GM19455 (cell line): ENCODE measurements around the gene NANP.
"Not testable (repeated sequence)": the region's sequence is repeated elsewhere in the genome, so short reads cannot be mapped to it uniquely, and the experiment has no call there.

ENCODE experiments used
- ATAC-seq: cut with Tn5 transposase; IDR thresholded peaks from one replicate; pipeline ENCODE4 v1.9.1; 2021; ENCODE audit not compliant: unreplicated experiment

Gene NANP

GRCh38 chr20:25606094-25606695, 17.6 kb downstream of the NANP start:
- ATAC-seq: no peak

GRCh38 chr20:25605148-25605547, 18.7 kb downstream of the NANP start:
- no peak for ATAC-seq

- ATAC-seq: no peak
These were observed 19.2 kb downstream of the NANP start for GRCh38 chr20:25604611-25605010.

- ATAC-seq: not testable (repeated sequence)
These were observed 20.9 kb downstream of the NANP start for GRCh38 chr20:25602914-25603309.

GRCh38 chr20:25602191-25602913, 21.5 kb downstream of the NANP start:
- not testable (repeated sequence) for ATAC-seq

- ATAC-seq: no peak
These were observed 22.2 kb downstream of the NANP start for GRCh38 chr20:25601659-25602058.

- no peak for ATAC-seq
These were observed 23.2 kb downstream of the NANP start for GRCh38 chr20:25600632-25601031.

GRCh38 chr20:25592135-25592852, 31.5 kb downstream of the NANP start:
- no peak for ATAC-seq

GRCh38 chr20:25590778-25591177, 33.0 kb downstream of the NANP start:
- ATAC-seq: not testable (repeated sequence)

GRCh38 chr20:25588491-25588890, 35.3 kb downstream of the NANP start:
- ATAC-seq: no peak

- ATAC-seq: no peak
These were observed 36.3 kb downstream of the NANP start for GRCh38 chr20:25587536-25587935.

GRCh38 chr20:25586877-25587276, 36.9 kb downstream of the NANP start:
- ATAC-seq: no peak

- ATAC-seq: no peak
These were observed 38.7 kb downstream of the NANP start, which contains the start of gene NINL for GRCh38 chr20:25584905-25585704. NINL (minus strand) TSS chr20:25585531; CDS start chr20:25526587, 58,944 bp downstream.

- not testable (repeated sequence) for ATAC-seq
These were observed 40.2 kb downstream of the NANP start for GRCh38 chr20:25583607-25584006.

GRCh38 chr20:25580711-25581110, 43.1 kb downstream of the NANP start:
- no peak for ATAC-seq

- ATAC-seq: no peak
These were observed 44.6 kb downstream of the NANP start for GRCh38 chr20:25579081-25579770.

- ATAC-seq: no peak
These were observed 46.9 kb downstream of the NANP start for GRCh38 chr20:25576783-25577530.

GRCh38 chr20:25574411-25574810, 49.4 kb downstream of the NANP start:
- ATAC-seq: no peak

GRCh38 chr20:25573288-25574251, 50.2 kb downstream of the NANP start:
- no peak for ATAC-seq
